HepG2 (cell line): ENCODE data around the gene PCDHGC5. TPM values are rescaled to one million over a fixed set of nuclear protein-coding genes. Genes with fewer than 3 reads are reported as not detected.

ENCODE experiments used
- ATAC-seq: fragments of 200-7000 bp; cut with Tn5 transposase; 3 replicates; pipeline ENCODE4 v1.9.1; 2020; ENCODE audit warnings: mild to moderate bottlenecking, moderate library complexity
- BruUV-seq: library from RNA; stranded (reverse); fragments of 400-500 nt; replicated peaks from 2 replicates; lab custom pipeline; 2021; lab: Mats Ljungman, UMichigan
- CTCF ChIA-PET: fragments of 300-600 bp; formaldehyde crosslinking; extraction: SDS; loops from one replicate; lab custom pipeline; 2021; ENCODE audit warnings: low total read pairs, inconsistent platforms, low intra/inter-chr PET ratio; lab: Yijun Ruan, JAX
- POLR2A ChIA-PET: fragments of 350-600 bp; sonication (Branson Sonifier 250); formaldehyde crosslinking; loops from one replicate; lab custom pipeline; 2020; ENCODE audit warnings: antibody characterized with exemption, inconsistent platforms; lab: Yijun Ruan, JAX
- DNase-seq: peaks from one replicate; pipeline ENCODE4 v3.0.0-alpha.2; 2015; ENCODE audit warnings: low spot score
- FAIRE-seq: peaks from 3 replicates; lab custom pipeline; 2011; peaks lifted over from hg19 to GRCh38; lab: Jason Lieb, UNC
- H2AFZ ChIP-seq: one replicate; pipeline ENCODE4 v1.6.1; 2011; ENCODE audit warnings: low read length, inconsistent platforms
- H3K27ac ChIP-seq: fragments of 300-600 bp; 3 replicates; pipeline ENCODE4 v1.8.0; 2011; ENCODE audit warnings: mixed run types, mild to moderate bottlenecking, mixed read lengths, low read length, inconsistent platforms; ENCODE audit not compliant: insufficient read depth; ENCODE audit errors: extremely low read length
- H3K27me3 ChIP-seq, 2 experiments: fragments of 200-600 bp in 1 of 2; 2 replicates in 1 of 2; 3 replicates in 1 of 2; pipeline versions ENCODE4 v1.6.0 to v1.8.0; 2011; ENCODE audit warnings: low read length in 2 of 2, mild to moderate bottlenecking in 2 of 2, moderate library complexity in 2 of 2, inconsistent platforms in 1 of 2; ENCODE audit not compliant: insufficient read depth in 2 of 2, control insufficient read depth in 1 of 2
- H3K36me3 ChIP-seq, 2 experiments: fragments of 200-600 bp in 1 of 2; replicated peaks in 1 of 2; 2 replicates in 1 of 2; 3 replicates in 1 of 2; pipeline versions ENCODE4 v1.5.1 to v1.8.0; 2011; ENCODE audit warnings: low read length in 2 of 2, inconsistent platforms in 1 of 2; ENCODE audit not compliant: insufficient read depth in 2 of 2, control insufficient read depth in 1 of 2
- H3K4me1 ChIP-seq: 2 replicates; pipeline ENCODE4 v1.5.1; 2012; ENCODE audit warnings: low read length, inconsistent platforms; ENCODE audit not compliant: insufficient read depth
- H3K4me2 ChIP-seq: 2 replicates; pipeline ENCODE4 v1.6.0; 2011; ENCODE audit warnings: low read depth, low read length, inconsistent platforms
- H3K4me3 ChIP-seq, 3 experiments: fragments of 200-600 bp in 1 of 3; sonication (generic), shearing (Covaris generic) in 1 of 3; replicated peaks in 1 of 3; 2 replicates each; pipeline ENCODE4 v1.5.1; 2011 to 2016; ENCODE audit warnings: low read length in 3 of 3, inconsistent platforms in 2 of 3, low read depth in 2 of 3, mild to moderate bottlenecking in 2 of 3, control low read depth in 1 of 3, mixed read lengths in 1 of 3; ENCODE audit not compliant: insufficient read depth in 1 of 3
- H3K79me2 ChIP-seq: one replicate; pipeline ENCODE4 v1.6.1; 2011; ENCODE audit warnings: low read length, inconsistent platforms; ENCODE audit not compliant: insufficient read depth
- H3K9ac ChIP-seq: 2 replicates; pipeline ENCODE4 v1.6.0; 2011; ENCODE audit warnings: mild to moderate bottlenecking, low read depth, low read length, inconsistent platforms; ENCODE audit not compliant: insufficient read depth
- H3K9me3 ChIP-seq: 2 replicates; pipeline ENCODE4 v1.5.1; 2012; ENCODE audit warnings: mild to moderate bottlenecking, low read length
- H4K20me1 ChIP-seq: 2 replicates; pipeline ENCODE4 v1.6.0; 2011; ENCODE audit warnings: inconsistent platforms, mild to moderate bottlenecking, low read length, moderate library complexity; ENCODE audit not compliant: insufficient read depth
- NCOA2 ChIP-seq: sonication (generic); formaldehyde crosslinking; IDR thresholded peaks from 2 replicates; pipeline ENCODE4 v1.8.0; 2022; ENCODE audit warnings: inconsistent platforms
- PTBP1 ChIP-seq: fragments of 200-400 bp; formaldehyde crosslinking; IDR thresholded peaks from 2 replicates; pipeline ENCODE4 v1.6.1; 2018; ENCODE audit warnings: low read length, low read depth; ENCODE audit not compliant: poor library complexity, severe bottlenecking
- ZNF577 ChIP-seq: sonication (generic); formaldehyde crosslinking; IDR thresholded peaks from 2 replicates; pipeline ENCODE4 v1.4.0; 2020; ENCODE audit warnings: mild to moderate bottlenecking, low read depth, missing genetic modification reagents, borderline replicate concordance
- ZNF652 ChIP-seq: IDR thresholded peaks from 2 replicates; pipeline ENCODE4 v1.6.1; 2016; ENCODE audit warnings: low read depth, borderline replicate concordance
- ZNF703 ChIP-seq: sonication (generic); formaldehyde crosslinking; IDR thresholded peaks from 2 replicates; pipeline ENCODE4 v1.5.1; 2020; ENCODE audit warnings: missing genetic modification reagents, mild to moderate bottlenecking, moderate library complexity, borderline replicate concordance
- WGBS: methylation state at CpG from one replicate; pipeline ENCODE4 v1.1.6; 2017; ENCODE audit warnings: low lambda C conversion rate; 5-methylcytosine and 5-hydroxymethylcytosine counted together
- in situ Hi-C: cut with HindIII; loops from 2 replicates; pipeline ENCODE4 v1.10.0; 2017; ENCODE audit warnings: low pct_unique_long_range_greater_than_20kb; ENCODE audit not compliant: extremely low pct_ligation_motif_present
- intact Hi-C: fragments of 100-400 bp; cut with micrococcal nuclease; formaldehyde crosslinking; loops from one replicate; pipeline ENCODE4 v1.10.0; 2022; ENCODE audit not compliant: unreplicated experiment
- polyA plus RNA-seq, 8 experiments: library from polyadenylated mRNA; depleted of rRNA in 3 of 8; stranded (reverse) in 7 of 8; unstranded in 1 of 8; fragments of >200 nt; fragmentation: Illumina TruSeq in 4 of 8; extraction: Trizol in 4 of 8; gene quantifications; 2 replicates each; pipeline versions ENCODE4 v1.2.1 to v1.2.3, GENCODE V29; 2011 to 2016; ENCODE audit warnings: low read depth in 4 of 8, missing spikeins in 1 of 8, mixed read lengths in 1 of 8; ENCODE audit not compliant: insufficient read depth in 1 of 8
- total RNA-seq, 5 experiments: library from RNA; depleted of rRNA; stranded (reverse); fragments of >200 nt; fragmentation: Illumina TruSeq; extraction: Trizol; gene quantifications; 2 replicates each; pipeline ENCODE4 v1.2.3, GENCODE V29; 2016; ENCODE audit warnings: low read depth in 1 of 5
- TF ChIP-seq, protein P1 (sequence below): IDR thresholded peaks from 2 replicates; pipeline ENCODE4 v1.6.1; 2016; ENCODE audit warnings: mild to moderate bottlenecking, missing biosample characterization, missing genetic modification reagents

Gene PCDHGC5
- total and polyA plus RNA-seq, 2 of the 13 experiments (the other 11 are each of a cell fraction or from before 2014, with no cell fraction given) = 0.03 TPM; not detected in 1

DNA sequence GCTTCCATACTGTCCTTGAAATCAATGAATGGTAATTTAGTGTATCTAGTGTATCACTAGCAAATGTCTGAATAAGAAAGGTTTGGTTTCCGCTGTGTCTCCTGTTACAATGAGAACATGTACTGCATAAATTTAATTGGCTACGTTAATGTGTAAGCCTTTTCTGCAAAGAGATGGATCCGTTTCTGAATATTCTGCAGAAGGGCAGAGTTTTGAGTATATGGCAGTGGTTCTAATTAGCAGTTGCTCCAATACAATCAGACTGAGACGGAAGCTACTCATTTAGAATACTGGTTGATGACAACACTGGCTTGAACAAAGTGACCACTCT, 4.6 kb upstream of the PCDHGC5 start (continued):
- no peak for TF ChIP-seq PTBP1
- no peak for TF ChIP-seq ZNF577 (CRISPR knock-in tag)
- TF ChIP-seq, protein P1, sequence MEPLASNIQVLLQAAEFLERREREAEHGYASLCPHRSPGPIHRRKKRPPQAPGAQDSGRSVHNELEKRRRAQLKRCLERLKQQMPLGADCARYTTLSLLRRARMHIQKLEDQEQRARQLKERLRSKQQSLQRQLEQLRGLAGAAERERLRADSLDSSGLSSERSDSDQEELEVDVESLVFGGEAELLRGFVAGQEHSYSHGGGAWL (CRISPR knock-in tag) = no peak
- TF ChIP-seq ZNF703 (CRISPR knock-in tag) = no peak

GRCh38 chr5:141484641-141485311, 4.1 kb upstream of the PCDHGC5 start, which contains the start of gene PCDHGC4:
Gene PCDHGC4 (plus strand): TSS chr5:141485030. CDS start chr5:141485174, 144 bp downstream.
- ATAC-seq = no peak
- CTCF ChIA-PET = no interaction called here

More at GRCh38 chr5:141484641-141485311, 4.1 kb upstream of the PCDHGC5 start, which contains the start of gene PCDHGC4:
- H2AFZ ChIP-seq = no peak within 1 kb of the TSS
- H3K9me3 ChIP-seq = no peaks in the 10 kb centered on the region
- no peak within 1 kb of the TSS for H3K27ac ChIP-seq
- in situ Hi-C loops = no loop called here
- H3K27me3 ChIP-seq = peaks cover 3 to 33% of the 10 kb centered on the region in 2 experiments
- intact Hi-C loops = no loop called here
- peak within 1 kb of the TSS; percentile 32; the same call in 1 of the 2 replicates for H3K4me2 ChIP-seq
- POLR2A ChIA-PET = no interaction called here
- no peaks in the 10 kb centered on the region for H3K79me2 ChIP-seq
- FAIRE-seq (no peak), DNase-seq (no peak)
- H4K20me1 ChIP-seq = no peaks in the 10 kb centered on the region
- TF ChIP-seq ZNF652 (peak; percentile 71), NCOA2 (no peak)
- WGBS = 48% methylated on average over 23 of the region's 39 CpGs
- H3K9ac ChIP-seq = no peak within 1 kb of the TSS
- no TSS peak for BruUV-seq
- no peaks in the 10 kb centered on the region for H3K4me1 ChIP-seq
- no peaks in the 10 kb centered on the region for H3K36me3 ChIP-seq
- no peak within 1 kb of the TSS; a peak in 1 of 6 replicates for H3K4me3 ChIP-seq
